Stimulated activated CD4-positive, alpha-beta T cell treated with anti-CD3 and anti-CD28 coated beads, Interleukin-15, amount 100 ng/mL, for 1 hour (primary cell): ENCODE measurements around the gene TNFRSF9.
"Not testable (repeated sequence)": the region's sequence is repeated elsewhere in the genome, so short reads cannot be mapped to it uniquely, and the experiment has no call there.

Source experiments
- DNase-seq, 2 donors: peaks; one replicate each; pipeline ENCODE4 v3.0.0-alpha.2; 2020; ENCODE audit warnings: low read depth in 1 of 2, low spot score in 1 of 2

Gene TNFRSF9

GRCh38 chr1:7940745-7941436 is at the start of gene TNFRSF9:
Gene TNFRSF9, minus strand, starts transcription at chr1:7940839. Its CDS starts 845 bp downstream, at chr1:7939994.
- DNase-seq, result peak; percentile 23 to 71

GRCh38 chr1:7989762-7990428 is 49.3 kb upstream of the TNFRSF9 start:
- DNase-seq, result no peak

- DNase-seq, result no peak
Measured at GRCh38 chr1:7988576-7988975, 47.9 kb upstream of the TNFRSF9 start.

GRCh38 chr1:7987528-7987927 is 46.9 kb upstream of the TNFRSF9 start:
- DNase-seq, result no peak

- no peak for DNase-seq
Measured at GRCh38 chr1:7985851-7986612, 45.4 kb upstream of the TNFRSF9 start.

GRCh38 chr1:7984811-7985210 is 44.2 kb upstream of the TNFRSF9 start:
- no peak for DNase-seq

GRCh38 chr1:7983086-7983778 is 42.6 kb upstream of the TNFRSF9 start:
- no peak for DNase-seq

GRCh38 chr1:7980984-7981383 is 40.3 kb upstream of the TNFRSF9 start:
- no peak for DNase-seq

GRCh38 chr1:7975212-7975865 is 34.7 kb upstream of the TNFRSF9 start:
- DNase-seq, result no peak

GRCh38 chr1:7973086-7973485 is 32.4 kb upstream of the TNFRSF9 start:
- no peak for DNase-seq

GRCh38 chr1:7972285-7972684 is 31.6 kb upstream of the TNFRSF9 start:
- DNase-seq, result no peak

GRCh38 chr1:7971024-7971423 is 30.4 kb upstream of the TNFRSF9 start:
- DNase-seq, result no peak

GRCh38 chr1:7970246-7970645 is 29.6 kb upstream of the TNFRSF9 start:
- DNase-seq, result no peak

- no peak for DNase-seq
Measured at GRCh38 chr1:7967651-7968050, 27.0 kb upstream of the TNFRSF9 start.

- DNase-seq, result no peak
Measured at GRCh38 chr1:7967196-7967595, 26.6 kb upstream of the TNFRSF9 start.

- no peak for DNase-seq
Measured at GRCh38 chr1:7964476-7964875, 23.8 kb upstream of the TNFRSF9 start.

GRCh38 chr1:7963841-7964240 is 23.2 kb upstream of the TNFRSF9 start:
- not testable (repeated sequence) for DNase-seq

- not testable (repeated sequence) for DNase-seq
Measured at GRCh38 chr1:7963378-7963730, 22.7 kb upstream of the TNFRSF9 start.

GRCh38 chr1:7962636-7963377 is 22.2 kb upstream of the TNFRSF9 start:
- no peak for DNase-seq

- no peak for DNase-seq
Measured at GRCh38 chr1:7962014-7962335, 21.3 kb upstream of the TNFRSF9 start.
